H9 (cell line): ENCODE measurements around the gene NBL1. TPM values are rescaled to one million over a fixed set of nuclear protein-coding genes. Genes with fewer than 3 reads are reported as not detected.

ENCODE experiments used
- DNase-seq: peaks from one replicate; pipeline ENCODE4 v3.0.0-alpha.2; 2017
- H2AFZ ChIP-seq: one replicate; pipeline ENCODE4 v1.6.1; 2013; ENCODE audit warnings: mild to moderate bottlenecking, low read length, control low read depth, moderate library complexity
- H2AK5ac ChIP-seq: 2 replicates; pipeline ENCODE4 v1.6.1; 2013; ENCODE audit warnings: low read length, control low read depth, mixed read lengths; ENCODE audit not compliant: insufficient read length
- H2BK120ac ChIP-seq: one replicate; pipeline ENCODE4 v1.6.1; 2013; ENCODE audit warnings: low read depth, mild to moderate bottlenecking, low read length, control low read depth, inconsistent platforms; ENCODE audit not compliant: poor library complexity, severe bottlenecking
- H2BK12ac ChIP-seq: 2 replicates; pipeline ENCODE4 v1.6.1; 2013; ENCODE audit warnings: low read length, control low read depth, mixed read lengths, low read depth; ENCODE audit not compliant: insufficient read length
- H2BK15ac ChIP-seq: 2 replicates; pipeline ENCODE4 v1.6.1; 2013; ENCODE audit warnings: low read depth, low read length, control low read depth
- H2BK20ac ChIP-seq: one replicate; pipeline ENCODE4 v1.6.1; 2013; ENCODE audit warnings: low read depth, mild to moderate bottlenecking, low read length, control low read depth, inconsistent platforms; ENCODE audit not compliant: poor library complexity, severe bottlenecking
- H2BK5ac ChIP-seq: 2 replicates; pipeline ENCODE4 v1.6.1; 2013; ENCODE audit warnings: low read length, control low read depth, mixed read lengths; ENCODE audit not compliant: insufficient read length
- H3K14ac ChIP-seq: 2 replicates; pipeline ENCODE4 v1.6.1; 2013; ENCODE audit warnings: low read length, control low read depth; ENCODE audit not compliant: insufficient read depth
- H3K18ac ChIP-seq: 2 replicates; pipeline ENCODE4 v1.6.1; 2013; ENCODE audit warnings: low read depth, mild to moderate bottlenecking, mixed read lengths, low read length, control low read depth; ENCODE audit not compliant: insufficient read length
- H3K23ac ChIP-seq: 2 replicates; pipeline ENCODE4 v1.6.1; 2013; ENCODE audit warnings: low read length, control low read depth, mixed read lengths, low read depth; ENCODE audit not compliant: insufficient read length
- H3K23me2 ChIP-seq: 2 replicates; pipeline ENCODE4 v1.6.1; 2013; ENCODE audit warnings: low read depth, mild to moderate bottlenecking, mixed read lengths, low read length, control low read depth; ENCODE audit not compliant: insufficient read length, poor library complexity, severe bottlenecking
- H3K27ac ChIP-seq: 2 replicates; pipeline ENCODE4 v1.5.1; 2013; ENCODE audit warnings: low read length, control low read depth, mixed read lengths, low read depth; ENCODE audit not compliant: insufficient read length
- H3K27me3 ChIP-seq: 2 replicates; pipeline ENCODE4 v1.6.1; 2013; ENCODE audit warnings: low read length, control low read depth, inconsistent platforms; ENCODE audit not compliant: insufficient read depth
- H3K4ac ChIP-seq: 2 replicates; pipeline ENCODE4 v1.6.1; 2013; ENCODE audit warnings: low read depth, mild to moderate bottlenecking, control low read depth, inconsistent platforms, low read length, moderate library complexity
- H3K4me1 ChIP-seq: 2 replicates; pipeline ENCODE4 v1.6.1; 2013; ENCODE audit warnings: low read length, control low read depth, inconsistent platforms; ENCODE audit not compliant: insufficient read depth
- H3K4me2 ChIP-seq: 2 replicates; pipeline ENCODE4 v1.6.1; 2013; ENCODE audit warnings: low read length, control low read depth, mixed read lengths; ENCODE audit not compliant: insufficient read length, insufficient read depth
- H3K56ac ChIP-seq: 2 replicates; pipeline ENCODE4 v1.6.1; 2013; ENCODE audit warnings: low read depth, mild to moderate bottlenecking, mixed read lengths, low read length, control low read depth; ENCODE audit not compliant: insufficient read length
- H3K79me1 ChIP-seq: 2 replicates; pipeline ENCODE4 v1.6.1; 2013; ENCODE audit warnings: low read depth, mild to moderate bottlenecking, moderate library complexity, low read length, control low read depth, inconsistent platforms; ENCODE audit not compliant: insufficient read depth, poor library complexity, severe bottlenecking
- H3K79me2 ChIP-seq: 2 replicates; pipeline ENCODE4 v1.6.1; 2013; ENCODE audit warnings: low read length, control low read depth, inconsistent platforms; ENCODE audit not compliant: insufficient read depth
- H3K9ac ChIP-seq: 2 replicates; pipeline ENCODE4 v1.6.1; 2013; ENCODE audit warnings: low read length, control low read depth, mixed read lengths; ENCODE audit not compliant: insufficient read length; ENCODE audit errors: extremely low read depth
- H3K9me3 ChIP-seq: one replicate; pipeline ENCODE4 v1.6.1; 2013; ENCODE audit warnings: low read depth, low read length, inconsistent platforms; ENCODE audit not compliant: control insufficient read depth
- H3T11ph ChIP-seq: one replicate; pipeline ENCODE4 v1.6.1; 2013; ENCODE audit warnings: mild to moderate bottlenecking, low read length, control low read depth, inconsistent platforms
- H4K20me1 ChIP-seq: one replicate; pipeline ENCODE4 v1.6.1; 2013; ENCODE audit not compliant: control insufficient read depth, insufficient read length, insufficient read depth
- H4K5ac ChIP-seq: 2 replicates; pipeline ENCODE4 v1.6.1; 2013; ENCODE audit warnings: low read depth, mild to moderate bottlenecking, mixed read lengths, low read length, control low read depth; ENCODE audit not compliant: insufficient read length
- H4K8ac ChIP-seq: replicated peaks from 2 replicates; pipeline ENCODE4 v1.6.1; 2013; ENCODE audit warnings: low read length, control low read depth, mixed read lengths, low read depth; ENCODE audit not compliant: insufficient read length
- H4K91ac ChIP-seq: 2 replicates; pipeline ENCODE4 v1.6.1; 2013; ENCODE audit warnings: low read depth, mild to moderate bottlenecking, moderate library complexity, mixed read lengths, low read length, control low read depth; ENCODE audit not compliant: insufficient read length
- H3K27ac Mint-ChIP-seq, 3 experiments: 2 replicates in 2 of 3; 3 replicates in 1 of 3; pipeline ENCODE4 v1.8.0; 2020 to 2021; ENCODE audit warnings: mixed read lengths in 3 of 3, mild to moderate bottlenecking in 1 of 3, moderate library complexity in 1 of 3
- H3K27me3 Mint-ChIP-seq: 2 replicates; pipeline ENCODE4 v1.8.0; 2021; ENCODE audit warnings: low read depth, mild to moderate bottlenecking, moderate library complexity, mixed read lengths
- H3K36me3 Mint-ChIP-seq, 3 experiments: 2 replicates in 2 of 3; 3 replicates in 1 of 3; pipeline ENCODE4 v1.8.0; 2020 to 2021; ENCODE audit warnings: low read depth in 3 of 3, mixed read lengths in 3 of 3; ENCODE audit not compliant: insufficient read depth in 1 of 3
- H3K4me1 Mint-ChIP-seq, 2 experiments: 2 replicates each; pipeline ENCODE4 v1.8.0; 2020; ENCODE audit warnings: mixed read lengths in 2 of 2
- H3K4me3 Mint-ChIP-seq, 2 experiments: 2 replicates in 1 of 2; 3 replicates in 1 of 2; pipeline ENCODE4 v1.8.0; 2020 to 2021; ENCODE audit warnings: mild to moderate bottlenecking in 2 of 2, mixed read lengths in 2 of 2, moderate library complexity in 1 of 2
- H3K9me3 Mint-ChIP-seq, 2 experiments: 2 replicates in 1 of 2; 3 replicates in 1 of 2; pipeline ENCODE4 v1.8.0; 2020; ENCODE audit warnings: mild to moderate bottlenecking in 2 of 2, mixed read lengths in 2 of 2, moderate library complexity in 1 of 2
- CTCF ChIP-seq: fragments of 200-600 bp; sonication (generic); conservative IDR thresholded peaks from 3 replicates; pipeline ENCODE4 v1.8.0; 2021; ENCODE audit warnings: antibody characterized with exemption, mild to moderate bottlenecking
- WGBS: extraction: QIAGEN DNeasy Blood & Tissue Kit; methylation state at CpG from one replicate; pipeline ENCODE4 v1.1.7; 2013; ENCODE audit warnings: missing lambda C conversion rate, low lambda C conversion rate, mixed read lengths; ENCODE audit not compliant: insufficient read length; ENCODE audit errors: extremely low coverage; 5-methylcytosine and 5-hydroxymethylcytosine counted together
- total RNA-seq: library from RNA; stranded (reverse); gene quantifications from 2 replicates; pipeline ENCODE4 v1.2.1, GENCODE V29; 2021

The NBL1 gene
- total RNA-seq, 1 experiment from 2014 or later = 6.4 TPM

- no peak overlapping the region for H2BK5ac ChIP-seq
- H3K79me1 ChIP-seq = peaks cover 3% of the 10 kb centered on the region
- no peak overlapping the region for H3K18ac ChIP-seq
- H3K4me1 Mint-ChIP-seq = peaks cover 16 to 19% of the 10 kb centered on the region in 2 experiments
- H3K9me3 ChIP-seq = no peaks in the 10 kb centered on the region
- no peak overlapping the region for H3K4ac ChIP-seq
- no peak overlapping the region for H3K9ac ChIP-seq
- peaks cover 5% of the 10 kb centered on the region; the same call in 1 of the 2 replicates for H3K4me1 ChIP-seq
- H3K27ac ChIP-seq = no peak overlapping the region
- no peak overlapping the region for H4K5ac ChIP-seq
- no peak overlapping the region for H4K8ac ChIP-seq
- no peak overlapping the region for H3T11ph ChIP-seq
- H4K20me1 ChIP-seq = no peaks in the 10 kb centered on the region
- no peaks in the 10 kb centered on the region for H3K23me2 ChIP-seq
- H3K27me3 Mint-ChIP-seq = no peaks in the 10 kb centered on the region
- no peak for TF ChIP-seq CTCF
- H3K56ac ChIP-seq = no peak overlapping the region
- no peaks in the 10 kb centered on the region for H3K9me3 Mint-ChIP-seq
- H3K79me2 ChIP-seq = peaks cover 5% of the 10 kb centered on the region; the same call in 1 of the 2 replicates
- no peak overlapping the region for H2BK20ac ChIP-seq
- no peak overlapping the region for H2BK15ac ChIP-seq
- DNase-seq = no peak
- H2BK12ac ChIP-seq = no peak overlapping the region
- H4K91ac ChIP-seq = no peak overlapping the region
- no peak overlapping the region for H3K23ac ChIP-seq
- H3K14ac ChIP-seq = no peak overlapping the region
- H3K27ac Mint-ChIP-seq = no peak overlapping the region
- peaks cover 6 to 29% (median 17%) of the 10 kb centered on the region in 3 experiments; a peak in 5 of 7 replicates for H3K36me3 Mint-ChIP-seq
- H3K27me3 ChIP-seq = no peaks in the 10 kb centered on the region
- no peak overlapping the region for H2BK120ac ChIP-seq
- no peak overlapping the region for H2AFZ ChIP-seq
- no peak overlapping the region for H2AK5ac ChIP-seq
- H3K4me2 ChIP-seq = no peak overlapping the region
- no peak overlapping the region for H3K4me3 Mint-ChIP-seq
- no CpG with 5 or more reads among the region's 1 CpG for WGBS
These were observed 21.9 kb upstream of the NBL1 start for GRCh38 chr1:19622204-19622603.
